RKO (cell line): Measurements from ENCODE around the gene SLC25A4.
"Not testable (repeated sequence)": the region's sequence is repeated elsewhere in the genome, so short reads cannot be mapped to it uniquely, and the experiment has no call there.

Experiments used
- DNase-seq: peaks from one replicate; pipeline ENCODE4 v3.0.0-alpha.2; 2016; ENCODE audit warnings: low spot score

The SLC25A4 gene

GRCh38 chr4:185183622-185184281 is 40.7 kb downstream of the SLC25A4 start:
- peak; percentile 86 for DNase-seq

DNA sequence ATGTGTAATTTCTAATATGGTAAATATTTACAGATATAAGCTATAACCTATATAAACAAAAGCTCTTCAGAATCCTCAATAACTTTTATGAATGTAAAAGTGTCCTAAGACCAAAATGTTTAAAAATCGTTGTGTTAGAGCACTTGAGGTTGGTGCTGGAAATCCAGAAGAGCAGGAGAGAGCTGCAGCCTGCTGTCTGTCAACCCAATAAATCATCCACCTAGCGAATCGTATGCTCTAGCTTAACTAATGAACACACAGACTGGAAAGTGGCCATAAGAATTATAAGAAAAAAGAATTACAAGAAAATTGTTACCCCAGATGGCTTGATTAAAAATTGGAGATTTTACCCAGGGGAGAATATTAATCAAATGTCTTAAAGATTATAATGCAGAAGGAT is 43.7 kb downstream of the SLC25A4 start:
- DNase-seq: no peak

DNA sequence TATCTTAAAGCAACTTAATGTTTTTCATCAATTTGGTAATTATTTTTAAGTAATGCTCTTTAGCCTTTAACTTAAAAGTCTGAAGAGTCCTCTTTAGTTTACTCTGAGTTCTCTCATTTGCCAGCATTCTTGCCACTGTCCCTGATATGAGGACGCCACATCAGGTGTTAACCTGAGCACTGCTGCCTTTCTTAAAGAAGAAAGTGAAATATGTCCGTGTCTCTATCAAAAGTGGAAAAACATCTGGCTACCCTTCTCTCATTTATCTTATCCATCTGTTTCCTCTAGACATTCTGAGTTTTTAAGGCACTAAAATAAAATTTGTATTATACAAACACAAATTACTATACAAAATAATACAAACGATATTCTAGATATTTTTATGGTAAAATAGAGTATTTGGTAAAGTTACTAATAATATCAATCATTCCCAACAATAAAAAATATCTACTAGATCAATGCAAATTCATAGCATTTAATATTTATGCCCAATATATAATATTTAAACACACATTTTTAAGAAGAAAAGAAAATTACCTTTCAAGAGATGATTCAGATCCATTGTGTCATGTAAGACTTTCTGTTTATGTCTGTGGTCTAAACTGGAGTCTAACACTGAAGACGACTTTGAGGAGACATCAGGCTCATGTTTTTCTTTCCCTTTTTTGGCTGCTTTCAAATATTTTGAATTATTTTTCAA is 46.7 kb downstream of the SLC25A4 start:
- DNase-seq: no peak

DNA sequence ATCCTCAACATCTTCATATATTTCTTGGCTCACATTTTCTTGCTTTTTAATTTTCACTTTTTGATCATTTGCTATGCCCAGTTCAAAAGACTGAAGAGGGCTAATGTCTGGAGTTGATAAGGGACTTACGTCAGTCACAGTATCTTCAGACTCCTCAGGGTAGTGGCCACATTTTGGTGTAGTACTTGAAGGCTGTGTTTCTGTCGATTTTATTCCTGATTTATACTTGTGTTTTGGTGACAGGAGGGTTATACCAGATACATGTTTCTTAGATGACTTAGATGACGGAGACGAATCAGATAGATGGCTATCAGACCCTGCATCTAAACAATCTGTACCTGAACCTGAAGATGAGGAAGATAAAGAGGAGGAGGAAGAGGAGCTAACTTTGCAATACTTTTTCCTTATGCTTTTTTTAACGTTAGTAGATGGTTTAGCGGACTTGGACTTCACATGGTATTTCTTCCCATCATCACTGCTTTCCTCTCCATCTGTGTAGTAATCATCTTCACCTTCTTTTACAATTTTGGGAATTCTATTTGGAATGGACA is 47.3 kb downstream of the SLC25A4 start:
- DNase-seq: no peak

GRCh38 chr4:185192059-185192458 is 49.0 kb downstream of the SLC25A4 start:
- no peak for DNase-seq

DNA sequence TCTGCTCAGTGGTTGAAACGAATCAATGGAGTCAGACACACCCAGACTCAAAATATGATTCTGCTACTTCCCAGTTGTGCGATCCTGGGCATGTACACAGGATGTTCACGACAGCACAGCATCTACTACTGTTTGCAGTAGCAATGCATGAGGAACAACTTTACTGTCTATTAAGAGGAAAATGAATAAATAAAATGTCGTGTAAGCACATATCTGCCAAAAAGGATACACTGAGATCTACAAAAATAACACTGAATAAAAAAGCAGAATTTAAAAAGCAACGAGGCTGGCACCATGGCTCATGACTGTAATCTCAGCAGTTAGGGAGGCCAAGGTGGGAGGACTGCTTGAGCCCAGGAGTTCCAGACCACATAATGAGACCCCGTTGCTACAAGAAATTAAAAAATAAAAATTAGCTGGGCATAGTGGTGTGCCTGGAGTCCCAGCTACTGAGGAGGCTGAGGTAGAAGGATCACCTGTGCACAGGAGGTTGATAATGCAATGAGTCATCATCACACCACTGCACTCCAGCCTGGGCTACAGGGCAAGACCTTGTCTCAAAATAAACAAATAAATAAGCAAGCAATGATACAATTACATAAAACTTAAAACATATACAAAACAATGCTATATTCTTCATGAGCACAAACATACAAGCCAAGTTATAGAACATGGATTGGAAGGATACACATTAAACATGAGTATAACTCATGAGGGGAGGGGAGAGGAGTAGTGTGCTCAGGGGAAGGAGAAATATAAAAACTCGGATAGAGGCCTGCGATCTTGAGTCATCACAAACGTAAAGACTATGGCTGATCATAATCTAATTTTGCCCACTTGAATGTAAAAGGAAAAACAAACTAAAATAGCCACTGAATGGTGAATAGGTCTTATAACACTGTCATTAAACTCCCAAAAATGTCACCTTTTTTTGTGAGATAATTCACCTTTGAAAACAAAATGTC is 52.1 kb downstream of the SLC25A4 start:
- no peak for DNase-seq

GRCh38 chr4:185196437-185196836 is 53.4 kb downstream of the SLC25A4 start:
- DNase-seq: no peak

DNA sequence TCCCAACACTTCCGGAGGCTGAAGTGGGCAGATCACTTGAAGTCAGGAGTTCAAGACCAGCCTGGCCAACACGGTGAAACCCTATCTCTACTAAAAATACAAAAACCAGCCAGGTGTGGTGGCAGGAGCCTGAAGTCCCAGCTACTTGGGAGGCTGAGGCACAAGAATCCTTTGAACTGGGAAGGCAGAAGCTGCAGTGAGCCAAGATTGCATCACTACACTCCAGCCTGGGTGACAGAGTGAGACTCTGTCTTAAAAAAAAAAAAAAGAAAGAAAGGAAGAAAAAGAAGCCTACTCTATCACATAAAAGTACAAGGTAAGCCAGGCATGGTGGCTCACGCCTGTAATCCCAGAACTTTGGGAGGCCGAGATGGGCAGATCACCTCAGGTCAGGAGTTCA is 55.1 kb downstream of the SLC25A4 start:
- DNase-seq: not testable (repeated sequence)
